ENCODE results near the gene ACAP2.

ACAP2 gene

DNA sequence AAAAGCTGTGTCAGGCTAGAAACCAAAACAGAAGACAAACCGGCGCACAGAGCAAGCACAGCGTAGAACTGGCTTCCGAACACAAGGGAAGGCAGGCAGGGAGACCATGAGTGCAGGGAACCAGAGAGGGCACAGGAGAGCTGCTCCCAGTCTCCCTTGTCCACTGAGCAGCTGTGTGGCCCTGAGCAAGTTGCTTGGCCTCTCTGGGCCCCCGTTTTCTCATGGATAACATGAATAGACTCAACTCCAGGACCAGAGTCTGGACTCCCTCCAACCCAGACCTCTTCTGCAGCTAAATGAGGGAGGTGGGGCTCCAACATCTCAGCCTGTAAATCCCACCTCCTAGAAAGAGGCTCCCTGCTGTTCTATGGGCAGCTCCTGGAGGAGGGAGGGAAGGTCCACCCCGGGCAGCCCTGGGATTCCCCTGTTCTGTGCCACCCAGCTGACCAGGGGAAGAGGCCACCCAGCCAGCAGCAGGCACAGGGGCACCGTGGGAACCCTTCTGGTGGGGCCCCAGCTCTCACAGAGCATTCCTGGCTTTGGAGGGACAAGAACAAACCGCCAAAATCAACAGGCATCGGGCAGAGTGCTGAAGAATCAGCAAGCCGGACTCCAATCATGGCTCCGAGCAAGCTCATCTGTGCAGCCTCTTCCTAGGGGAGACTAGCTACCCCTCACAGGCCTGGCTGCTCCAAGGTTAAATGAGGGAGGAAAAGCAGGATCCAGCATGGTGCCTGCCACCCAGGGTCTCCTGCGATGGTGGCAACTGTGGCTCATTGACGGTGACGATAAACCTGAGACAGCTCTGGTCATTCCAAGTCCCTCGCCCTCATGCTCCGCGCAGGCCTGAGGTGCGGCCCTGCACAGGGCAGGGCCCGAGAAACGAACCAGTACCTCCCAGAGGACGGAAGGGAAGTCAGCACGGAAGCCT lies 187.0 kb downstream of the ACAP2 start:
- Histone ChIP-seq H3K4me1 (ENCODE audit: control insufficient read depth, low read length) (peaks cover 27% of the 10 kb centered on the region), H4K20me1 (ENCODE audit: control insufficient read depth, insufficient read depth, low read depth, low read length) (0 out of 2 replicates have a peak, but pooled peaks cover 4% of the 10 kb centered on the region), H3K4me2 (ENCODE audit: low read length) (no peak overlapping the region)

DNA sequence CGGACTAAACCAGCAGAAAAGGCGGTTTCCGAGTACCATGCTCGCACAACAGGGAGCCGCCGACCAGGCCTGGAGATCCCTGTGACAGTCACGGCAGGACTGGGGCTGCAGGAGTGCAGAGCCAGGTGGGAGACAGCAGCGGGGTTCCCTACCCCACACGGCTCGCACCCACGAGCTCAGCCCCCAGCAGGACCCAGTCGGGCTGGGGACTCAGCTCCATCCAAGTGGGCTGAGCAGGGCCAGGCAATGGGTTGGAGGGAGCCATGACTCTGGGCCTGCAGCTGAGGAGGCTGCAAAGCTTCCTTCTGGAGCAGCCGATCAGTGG lies 187.7 kb downstream of the ACAP2 start:
- H3K27ac ChIP-seq (ENCODE audit: low read depth, low read length) = no peak overlapping the region

More for the DNA sequence above, 187.0 kb downstream of the ACAP2 start:
- H3K9me3 ChIP-seq (ENCODE audit: control insufficient read depth, insufficient read depth, low read length) = no peaks in the 10 kb centered on the region
- TF ChIP-seq CTCF (IDR thresholded peaks at IDR 0.05; ENCODE audit: low read depth, low read length, poor library complexity, severe bottlenecking) (no peak), EZH2phosphoT487 (IDR thresholded peaks at IDR 0.05; ENCODE audit: borderline replicate concordance, low read length) (no peak)
- no peaks in the 10 kb centered on the region for H3F3A ChIP-seq (ENCODE audit: control insufficient read depth, insufficient read depth)
- no peaks in the 10 kb centered on the region for H3K36me3 ChIP-seq (ENCODE audit: control insufficient read depth, low read length)
- peaks cover 67% of the 10 kb centered on the region for H3K79me2 ChIP-seq (ENCODE audit: control insufficient read depth, low read length)
- H3K4me3 ChIP-seq (ENCODE audit: low read length) = no peak overlapping the region
- H3K9me2 ChIP-seq (replicated peaks; ENCODE audit: control insufficient read depth, low read length) = no peaks in the 10 kb centered on the region
- no peak overlapping the region for H3K27ac ChIP-seq (ENCODE audit: low read depth, low read length)
- no peaks in the 10 kb centered on the region for H3K27me3 ChIP-seq (ENCODE audit: control insufficient read depth, low read length)

GRCh38 chr3:195254454-195255175 lies 188.2 kb downstream of the ACAP2 start:
- H3K36me3 ChIP-seq (ENCODE audit: control insufficient read depth, low read length) = no peaks in the 10 kb centered on the region
- H3K9me2 ChIP-seq (replicated peaks; ENCODE audit: control insufficient read depth, low read length) = no peaks in the 10 kb centered on the region
- H3K27ac ChIP-seq (ENCODE audit: low read depth, low read length) = no peak overlapping the region
- no peak overlapping the region for H3K4me2 ChIP-seq (ENCODE audit: low read length)
- peaks cover 18% of the 10 kb centered on the region for H3K4me1 ChIP-seq (ENCODE audit: control insufficient read depth, low read length)
- H3K9me3 ChIP-seq (ENCODE audit: control insufficient read depth, insufficient read depth, low read length) = no peaks in the 10 kb centered on the region
- H3K4me3 ChIP-seq (ENCODE audit: low read length) = no peak overlapping the region
- H3K79me2 ChIP-seq (ENCODE audit: control insufficient read depth, low read length) = peaks cover 68% of the 10 kb centered on the region
- TF ChIP-seq CTCF (IDR thresholded peaks at IDR 0.05; ENCODE audit: low read depth, low read length, poor library complexity, severe bottlenecking) (no peak), EZH2phosphoT487 (IDR thresholded peaks at IDR 0.05; ENCODE audit: borderline replicate concordance, low read length) (no peak)
- H3F3A ChIP-seq (ENCODE audit: control insufficient read depth, insufficient read depth) = no peaks in the 10 kb centered on the region
- no peaks in the 10 kb centered on the region for H3K27me3 ChIP-seq (ENCODE audit: control insufficient read depth, low read length)
- 0 out of 2 replicates have a peak, but pooled peaks cover 4% of the 10 kb centered on the region for H4K20me1 ChIP-seq (ENCODE audit: control insufficient read depth, insufficient read depth, low read depth, low read length)

More for the DNA sequence above, 187.7 kb downstream of the ACAP2 start:
- H3K9me3 ChIP-seq (ENCODE audit: control insufficient read depth, insufficient read depth, low read length) = no peaks in the 10 kb centered on the region
- H3K4me1 ChIP-seq (ENCODE audit: control insufficient read depth, low read length) = peaks cover 20% of the 10 kb centered on the region
- H3K36me3 ChIP-seq (ENCODE audit: control insufficient read depth, low read length) = no peaks in the 10 kb centered on the region
- no peaks in the 10 kb centered on the region for H3K27me3 ChIP-seq (ENCODE audit: control insufficient read depth, low read length)
- no peaks in the 10 kb centered on the region for H3F3A ChIP-seq (ENCODE audit: control insufficient read depth, insufficient read depth)
- H3K4me3 ChIP-seq (ENCODE audit: low read length) = no peak overlapping the region
- H3K4me2 ChIP-seq (ENCODE audit: low read length) = no peak overlapping the region
- no peaks in the 10 kb centered on the region for H3K9me2 ChIP-seq (replicated peaks; ENCODE audit: control insufficient read depth, low read length)
- H3K79me2 ChIP-seq (ENCODE audit: control insufficient read depth, low read length) = peaks cover 66% of the 10 kb centered on the region
- TF ChIP-seq CTCF (IDR thresholded peaks at IDR 0.05; ENCODE audit: low read depth, low read length, poor library complexity, severe bottlenecking) = no peak
- no peak for TF ChIP-seq EZH2phosphoT487 (IDR thresholded peaks at IDR 0.05; ENCODE audit: borderline replicate concordance, low read length)
- H4K20me1 ChIP-seq (ENCODE audit: control insufficient read depth, insufficient read depth, low read depth, low read length) = 0 out of 2 replicates have a peak, but pooled peaks cover 4% of the 10 kb centered on the region
